Inflammatory macrophage treated with lipopolysaccharide for 1 hour (primary cell): ENCODE results near the gene ZFP3.
"Not testable (repeated sequence)": the region's sequence is repeated elsewhere in the genome, so short reads cannot be mapped to it uniquely, and the experiment has no call there.

Source experiments
- DNase-seq, 2 donors: peaks; one replicate each; pipeline ENCODE4 v3.0.0-alpha.2; 2020 to 2022

ZFP3 gene

DNA sequence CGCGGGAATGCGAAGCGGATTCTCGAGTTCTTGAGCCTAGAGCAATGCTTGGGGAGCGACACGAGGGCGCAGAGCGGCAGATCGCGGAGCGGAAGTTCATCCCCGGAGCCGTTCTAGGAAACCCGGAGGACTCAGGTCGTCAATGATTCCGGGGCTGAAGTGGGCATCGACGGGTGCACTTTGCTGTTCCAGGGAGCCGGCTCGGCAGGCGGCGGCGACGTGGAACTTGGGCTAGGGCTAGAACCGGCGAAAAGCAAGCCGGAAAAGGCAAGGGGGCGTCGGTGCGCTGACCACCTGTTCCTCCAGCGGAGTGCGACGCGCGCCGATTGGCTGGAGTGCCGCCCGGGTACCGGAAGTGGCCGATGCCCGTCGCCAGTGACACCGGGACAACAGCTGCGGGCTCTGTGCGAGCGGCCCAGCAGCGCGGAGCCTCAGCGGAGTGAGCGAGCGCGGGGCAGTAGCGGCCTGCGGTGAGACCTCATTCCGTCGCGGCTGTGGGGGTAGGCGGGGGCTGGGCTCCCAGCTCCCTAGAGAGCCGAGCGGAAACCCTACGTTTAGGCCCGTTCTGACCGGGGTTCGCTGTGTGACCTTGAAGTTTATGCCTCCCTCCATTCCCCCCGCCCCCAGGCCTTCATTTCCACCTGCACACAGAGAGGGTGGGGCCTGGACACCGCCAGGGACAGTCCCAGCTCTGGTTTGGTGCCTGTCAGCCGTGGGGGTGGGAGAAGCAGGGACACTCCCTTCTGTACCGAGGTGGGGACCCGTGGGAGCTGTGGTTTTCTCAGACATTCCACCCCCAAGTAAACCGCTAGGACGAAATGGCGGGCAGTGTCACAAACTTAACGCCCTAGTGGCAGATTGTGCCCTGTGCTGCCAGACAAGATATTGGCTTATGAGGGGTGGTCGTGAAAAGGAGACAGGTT is at the start of gene ZFP3:
ZFP3 (plus strand) TSS at position 362 of the 923 bp plus-strand sequence. CDS start 13,038 bp downstream, outside the sequence.
- peak; percentile 76 to 78 for DNase-seq

DNA sequence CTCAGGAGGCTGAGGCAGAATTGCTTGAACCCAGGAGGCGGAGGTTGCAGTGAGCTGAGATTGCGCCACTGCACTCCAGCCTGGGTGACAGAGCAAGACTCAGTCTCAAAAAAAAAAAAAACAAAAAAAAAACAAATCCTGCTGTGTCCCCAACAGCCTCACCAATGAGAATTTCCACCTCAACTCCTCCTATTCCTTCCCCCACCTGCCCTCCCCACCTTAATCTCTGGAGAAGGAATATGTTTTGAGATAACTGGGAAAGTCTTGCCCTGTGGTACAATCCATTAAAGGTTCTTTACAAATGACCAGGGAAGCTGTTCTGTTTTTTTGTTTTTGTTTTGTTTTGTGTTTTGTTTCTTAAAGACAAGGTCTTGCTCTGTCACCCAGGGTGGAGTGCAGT is 48.1 kb upstream of the ZFP3 start:
- DNase-seq = not testable (repeated sequence)

DNA sequence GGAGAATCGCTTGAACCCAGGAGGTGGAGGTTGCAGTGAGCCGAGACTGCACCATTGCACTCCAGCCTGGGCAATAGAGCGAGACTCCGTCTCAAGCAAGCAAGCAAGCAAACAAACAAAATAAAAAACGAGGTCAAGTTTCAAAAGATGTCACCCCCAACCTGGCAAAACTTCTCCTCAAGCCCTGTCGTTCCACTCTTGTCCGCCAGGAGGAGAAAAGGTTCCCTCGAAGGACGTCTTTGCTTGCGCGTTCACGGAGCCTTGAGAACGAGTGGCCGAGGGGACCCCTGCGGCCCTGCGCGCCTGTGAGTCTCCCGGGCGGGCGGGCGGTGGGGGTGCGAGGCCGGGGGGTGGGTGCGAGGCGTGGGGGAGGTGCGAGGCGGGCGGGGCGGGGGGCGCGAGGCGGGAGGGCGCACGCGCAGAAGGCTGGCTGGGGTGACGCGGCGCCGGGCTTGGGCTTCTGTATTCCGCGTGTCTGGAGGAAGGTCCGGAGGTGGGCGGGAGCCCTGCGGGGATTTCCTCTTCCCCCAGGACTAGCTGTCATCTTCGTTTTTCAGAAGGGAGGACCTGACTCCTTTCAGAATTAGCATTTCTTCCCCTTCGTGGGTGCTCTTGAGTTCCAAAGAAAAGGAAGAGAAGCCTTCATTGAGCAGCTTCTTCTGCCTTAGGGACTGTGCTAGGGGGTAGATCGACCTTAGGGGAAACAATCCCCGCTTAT is 46.7 kb upstream of the ZFP3 start:
- DNase-seq = peak; percentile 96 to 97

DNA sequence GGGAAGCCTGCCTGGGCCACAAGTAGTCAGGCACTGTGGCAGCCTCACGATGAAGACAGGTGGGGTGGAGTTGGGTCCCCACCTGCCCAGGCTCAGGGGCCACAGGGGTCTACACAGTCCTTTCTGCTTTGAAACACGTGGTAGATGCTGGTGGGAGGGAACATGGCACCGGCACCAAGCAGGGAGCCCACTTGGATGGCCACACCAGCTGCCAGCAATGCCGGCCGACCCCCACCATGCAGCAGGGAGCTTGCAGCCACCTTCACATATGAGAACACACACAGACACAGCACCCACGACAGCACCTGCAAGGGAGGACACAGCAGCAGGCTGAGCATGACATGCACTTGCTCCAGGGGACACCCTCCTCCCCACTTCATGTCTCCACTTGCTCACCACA is 45.4 kb upstream of the ZFP3 start:
- no peak for DNase-seq

DNA sequence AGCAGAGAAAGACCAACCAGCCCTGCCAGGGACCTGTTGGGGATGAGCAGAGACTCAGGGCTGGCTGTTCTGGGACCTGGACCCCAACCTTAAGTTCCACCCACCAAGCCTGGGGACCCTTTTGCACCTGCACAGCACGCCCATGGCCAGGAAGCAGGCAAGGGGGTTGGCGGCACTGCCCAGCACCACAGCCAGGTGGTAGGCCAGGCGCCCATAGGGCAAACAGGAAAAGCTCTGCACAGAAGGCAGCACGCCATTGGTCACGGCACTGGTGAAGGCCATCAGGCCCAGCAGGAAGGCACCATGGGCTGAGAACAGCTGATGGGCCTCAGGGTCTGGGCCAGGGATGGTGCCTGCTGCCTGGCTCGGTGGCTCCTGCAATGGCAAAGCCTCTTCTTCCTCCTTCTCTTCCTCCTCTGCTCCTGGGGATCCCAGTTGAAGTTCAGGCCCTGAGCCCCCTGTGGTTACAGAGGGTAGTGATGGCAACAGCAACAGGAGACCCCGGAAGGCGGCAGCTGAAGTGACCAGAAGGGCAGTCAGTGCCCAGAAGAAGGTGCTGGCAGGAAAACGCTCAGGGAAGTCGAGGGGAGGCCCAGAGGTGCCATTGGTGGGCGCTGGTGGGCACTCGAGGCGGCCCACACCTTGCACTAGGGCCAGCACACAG is 44.8 kb upstream of the ZFP3 start:
- DNase-seq = no peak

DNA sequence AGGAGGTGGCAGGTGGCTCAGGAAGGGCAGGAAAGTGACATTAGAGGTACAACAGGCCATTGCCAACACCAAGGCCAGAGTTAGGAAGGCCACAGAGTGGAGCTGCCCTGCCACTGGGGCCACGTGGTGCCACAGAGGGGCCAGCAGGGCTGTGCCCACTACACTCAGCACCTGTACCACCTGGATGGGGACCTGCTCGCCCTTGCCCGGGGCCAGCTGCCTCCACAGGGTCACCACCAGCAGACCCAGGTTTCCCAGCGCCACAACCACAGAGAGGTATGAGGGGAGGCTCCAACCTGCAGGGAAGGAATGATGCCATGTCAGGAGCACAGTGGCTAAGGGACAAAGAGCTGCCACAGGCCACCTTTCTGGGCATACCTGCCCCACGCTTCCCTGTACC is 44.2 kb upstream of the ZFP3 start:
- DNase-seq = no peak

DNA sequence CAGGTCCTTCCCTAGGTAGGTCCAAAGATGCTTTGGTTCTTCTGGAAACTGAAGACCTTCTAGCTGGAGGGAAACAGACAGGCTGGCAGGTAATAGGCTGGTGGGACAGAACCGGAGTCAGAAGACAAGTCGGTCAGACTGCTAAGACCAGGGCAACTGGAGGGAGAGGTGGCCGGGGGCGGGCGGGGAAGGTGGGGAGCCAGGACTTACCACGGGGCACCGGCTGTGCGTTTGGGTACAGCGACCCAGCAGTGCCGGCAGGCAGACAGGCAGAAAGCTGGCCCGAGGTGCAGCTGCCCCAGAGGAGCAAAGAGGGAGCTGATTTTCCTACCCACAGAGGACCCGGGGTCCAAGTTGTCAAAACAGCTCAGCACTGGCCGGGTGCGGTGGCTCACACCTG is 43.6 kb upstream of the ZFP3 start:
- no peak for DNase-seq

DNA sequence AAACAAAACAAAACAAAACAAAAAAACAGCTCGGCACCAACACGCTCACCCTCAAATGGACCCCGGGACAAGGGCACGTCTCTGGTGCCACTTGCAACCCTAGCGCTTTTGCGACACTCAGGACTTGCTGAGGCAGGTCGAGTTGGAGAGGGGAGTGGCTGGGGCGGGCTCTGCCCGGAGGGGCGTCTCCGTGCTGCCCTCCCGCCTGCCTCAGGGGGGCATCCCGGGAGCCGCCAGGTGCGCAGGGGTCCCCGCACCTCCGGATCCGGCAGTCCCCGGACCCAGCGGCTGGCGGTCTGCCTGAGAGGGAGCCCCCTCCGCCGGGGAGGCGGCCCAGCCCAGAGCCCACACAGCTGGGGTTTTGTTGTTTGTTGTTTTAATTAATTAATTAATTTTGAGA is 43.0 kb upstream of the ZFP3 start, which contains the start of gene SLC52A1:
SLC52A1 (minus strand) TSS at position 112 of the 400 bp plus-strand sequence. CDS start 820 bp downstream, outside the sequence.
- no peak for DNase-seq

DNA sequence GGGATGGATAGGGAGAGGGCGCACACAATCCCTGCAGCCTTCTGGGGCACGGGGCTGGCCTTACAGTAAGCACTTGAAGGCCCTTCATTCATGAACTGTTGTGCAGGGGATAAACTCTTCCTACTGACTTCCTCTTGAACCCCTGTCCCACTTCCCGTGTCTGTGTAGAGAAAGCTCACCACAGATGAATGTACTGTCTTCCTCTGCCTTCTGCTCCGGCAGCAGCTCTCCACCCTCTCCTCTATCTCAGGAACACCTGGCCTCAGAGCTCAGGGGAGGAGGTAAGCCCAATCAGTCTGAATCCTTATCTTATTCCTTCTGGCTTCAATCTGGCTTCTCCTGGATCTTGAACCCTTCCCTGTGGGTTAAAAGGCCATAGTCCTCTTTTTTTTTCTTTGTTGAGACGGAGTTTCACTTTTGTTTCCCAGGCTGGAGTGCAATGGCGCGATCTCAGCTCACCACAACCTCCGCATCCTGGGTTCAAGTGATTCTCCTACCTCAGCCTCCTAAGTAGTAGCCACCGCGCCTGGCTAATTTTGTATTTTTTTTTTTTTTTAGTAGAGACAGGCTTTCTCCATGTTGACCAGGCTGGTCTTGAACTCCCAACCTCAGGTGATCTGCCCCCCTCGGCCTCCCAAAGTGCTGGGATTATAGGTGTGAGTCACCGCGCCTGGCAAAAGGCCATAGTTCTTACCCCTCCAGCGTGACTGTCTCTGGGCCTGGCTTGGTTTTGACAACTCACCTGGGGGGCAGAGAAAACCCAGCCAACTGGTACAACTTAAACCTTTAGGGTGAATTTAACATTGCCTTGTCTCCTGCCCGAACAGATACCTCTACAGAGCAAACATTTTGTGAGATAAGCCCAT is 35.9 kb upstream of the ZFP3 start:
- DNase-seq = no peak

DNA sequence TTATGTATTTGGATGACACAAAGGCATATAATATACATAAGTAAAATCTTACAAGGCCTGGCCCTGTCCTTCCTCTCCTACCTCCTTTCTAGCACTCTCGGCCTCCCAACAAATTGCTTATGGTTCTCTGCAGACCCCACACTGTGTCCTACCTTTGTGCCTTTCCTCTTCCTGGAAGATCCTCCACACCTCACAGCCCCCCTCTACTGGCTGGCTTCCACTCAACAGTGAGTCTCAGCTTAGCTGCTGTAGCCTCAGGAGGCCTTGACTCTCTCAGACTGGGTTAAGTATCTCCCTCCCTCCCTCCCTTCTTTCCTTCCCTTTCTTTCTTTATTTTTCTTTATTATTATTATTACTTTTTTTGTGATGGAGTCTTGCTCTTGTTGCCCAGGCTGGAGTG is 34.7 kb upstream of the ZFP3 start:
- no peak for DNase-seq

DNA sequence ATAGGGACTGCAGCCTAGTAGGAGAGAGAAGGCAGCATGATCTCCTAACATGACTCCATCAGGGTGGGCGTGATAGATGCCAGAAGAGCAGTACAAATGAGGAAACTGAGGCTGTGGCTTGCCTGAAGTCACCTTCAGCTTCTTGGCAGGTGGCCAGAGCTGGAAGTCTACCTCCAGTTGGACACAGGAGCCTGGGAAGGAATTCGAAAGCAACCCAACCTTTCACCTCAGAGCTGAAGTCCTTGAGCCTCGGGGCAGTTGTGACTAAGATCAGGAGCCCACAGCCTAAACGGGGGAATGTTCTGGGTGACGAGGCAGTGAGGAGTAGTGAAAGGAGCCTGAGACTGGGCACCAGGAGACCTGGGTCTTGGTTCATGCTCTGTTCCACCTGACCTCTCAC is 33.6 kb upstream of the ZFP3 start:
- DNase-seq = no peak

DNA sequence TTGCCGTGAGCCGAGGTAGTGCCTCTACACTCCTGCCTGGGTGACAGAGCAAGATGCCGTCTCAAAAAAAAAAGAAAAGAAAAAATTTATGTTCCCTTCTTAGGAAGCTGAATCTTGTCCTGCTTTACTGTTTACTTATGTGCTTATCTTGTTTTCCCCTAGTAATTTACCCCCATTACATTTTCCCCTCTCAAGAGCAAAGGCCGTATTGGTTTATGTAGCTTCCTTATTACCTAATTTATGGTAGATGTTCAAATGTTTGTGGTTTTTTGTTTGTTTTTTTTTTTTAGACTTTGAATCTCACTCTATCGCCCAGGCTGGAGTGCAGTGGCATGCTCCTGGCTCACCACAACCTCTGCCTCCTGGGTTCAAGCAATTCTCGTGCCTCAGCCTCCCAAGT is 32.8 kb upstream of the ZFP3 start:
- DNase-seq = no peak

DNA sequence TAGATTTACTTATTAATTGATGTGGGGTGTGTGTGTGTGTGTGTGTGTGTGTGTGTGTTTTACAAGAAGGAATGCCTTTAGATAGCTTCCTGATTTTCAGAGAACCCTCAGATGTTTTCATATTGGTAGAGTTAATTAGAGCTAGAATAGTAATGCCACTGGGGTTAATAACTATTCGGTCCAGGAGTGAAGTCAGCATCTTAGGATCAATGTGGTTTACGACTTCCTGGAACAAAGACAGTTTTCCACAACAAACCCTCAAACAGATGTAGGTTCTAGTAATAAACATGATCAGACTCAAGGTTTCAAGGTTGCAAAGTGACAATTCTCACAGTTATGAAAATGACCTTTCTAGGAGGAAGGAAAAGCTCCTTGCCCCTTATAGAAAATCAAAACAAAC is 30.8 kb upstream of the ZFP3 start:
- no peak for DNase-seq

DNA sequence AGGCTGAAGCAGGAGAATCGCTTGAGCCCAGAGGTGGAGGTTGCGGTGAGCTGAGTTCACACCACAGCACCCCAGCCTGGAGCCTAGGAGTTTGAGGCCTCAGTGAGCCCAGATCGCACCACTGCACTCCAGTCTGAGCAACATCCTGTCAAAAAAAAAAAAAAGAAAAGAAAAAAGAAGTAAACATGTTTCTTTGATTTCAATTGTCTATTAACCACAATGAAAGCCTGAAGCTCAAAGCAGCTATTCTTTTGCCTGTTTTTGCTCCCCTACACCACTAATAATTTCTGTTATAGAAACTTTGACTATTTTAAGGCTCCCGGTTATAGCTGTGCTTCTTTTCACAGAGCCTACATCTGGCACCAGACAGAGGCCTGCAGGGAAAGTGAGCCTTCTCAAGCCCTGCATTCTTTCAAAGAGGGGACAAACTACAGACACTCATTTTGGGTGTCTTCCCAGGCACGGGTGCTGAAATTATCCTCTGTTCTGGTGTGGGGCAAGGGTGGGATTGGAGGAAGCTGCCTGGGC is 28.9 kb upstream of the ZFP3 start:
- no peak for DNase-seq

DNA sequence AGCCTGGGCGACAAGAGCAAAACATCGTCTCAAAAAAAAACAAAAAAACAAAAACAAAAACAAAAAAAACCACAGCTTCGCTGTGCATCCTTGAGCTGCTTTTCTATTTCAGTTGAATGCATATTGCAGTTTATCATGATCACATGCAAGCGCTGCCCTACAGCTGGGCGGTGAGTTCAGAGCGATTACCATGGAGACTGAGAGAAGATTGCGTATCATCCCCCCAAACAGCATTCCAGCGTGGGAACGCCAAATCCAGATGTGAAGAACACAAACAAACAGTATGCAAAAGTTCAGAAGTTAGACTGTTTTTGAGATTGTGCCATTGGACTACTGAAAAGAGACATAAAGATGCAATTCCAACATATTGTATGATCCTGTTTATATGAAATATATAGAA is 28.0 kb upstream of the ZFP3 start:
- no peak for DNase-seq

DNA sequence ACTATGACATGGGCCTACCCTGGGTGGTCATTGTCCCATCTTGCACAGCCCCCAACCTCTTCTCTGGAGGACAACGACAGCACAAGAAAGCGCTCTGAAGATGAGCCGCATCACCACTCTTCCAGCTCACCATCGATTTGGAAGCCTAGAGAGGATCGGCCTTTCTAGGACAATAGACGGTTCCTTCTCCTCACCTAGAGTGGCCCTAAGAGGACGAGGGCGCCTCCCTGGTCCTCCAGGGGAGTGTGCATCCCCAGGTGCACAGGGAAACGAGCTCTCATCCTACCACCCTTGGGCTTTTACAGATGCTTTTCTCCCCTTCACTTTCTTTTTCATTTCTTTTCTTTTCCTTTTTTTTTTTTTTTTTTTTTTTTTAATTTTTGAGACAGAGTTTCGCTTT is 22.7 kb upstream of the ZFP3 start:
- no peak for DNase-seq

DNA sequence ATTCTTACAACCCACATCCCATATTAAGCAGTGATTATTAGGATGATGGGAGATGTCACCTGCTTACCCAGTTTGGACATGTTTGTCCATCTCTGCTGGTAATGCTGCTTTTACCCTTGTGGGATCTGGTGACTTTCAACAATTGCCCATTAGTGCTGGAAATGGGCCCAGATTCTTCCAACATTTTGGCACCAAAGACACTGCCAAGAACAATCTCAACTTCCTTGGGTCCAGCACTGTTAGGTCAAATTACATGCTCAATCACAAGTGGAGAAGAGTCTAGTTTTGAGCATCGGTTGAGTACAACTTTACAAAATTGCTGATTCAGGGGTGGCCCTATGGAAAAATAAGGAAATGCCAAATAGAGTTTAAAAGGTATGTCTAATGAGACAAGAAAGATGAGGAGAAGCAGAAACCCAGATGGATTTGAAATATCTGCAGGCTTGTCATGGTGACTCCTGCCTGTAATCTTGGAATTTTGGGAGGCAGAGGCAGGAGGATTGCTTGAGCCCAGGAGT is 13.0 kb upstream of the ZFP3 start:
- DNase-seq = no peak

DNA sequence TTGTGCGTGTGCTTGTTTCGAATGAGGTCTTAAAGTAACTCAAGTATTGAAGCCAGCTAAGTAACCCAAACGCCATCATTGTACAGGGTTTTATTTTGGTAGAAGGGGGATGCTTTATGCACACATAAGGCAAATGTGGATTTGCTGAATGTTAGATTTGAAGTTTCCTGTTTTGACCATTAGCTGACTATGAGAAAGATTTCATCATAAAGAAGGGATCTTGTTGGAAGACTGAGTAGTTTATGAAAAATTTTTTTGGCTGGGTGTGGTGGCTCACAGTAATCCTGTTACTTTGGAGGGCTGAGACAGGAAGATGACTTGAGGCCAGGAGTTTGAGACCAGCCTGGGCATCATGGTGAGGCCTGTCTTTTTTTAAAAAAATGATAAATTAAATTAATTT is 10.0 kb upstream of the ZFP3 start:
- no peak for DNase-seq

DNA sequence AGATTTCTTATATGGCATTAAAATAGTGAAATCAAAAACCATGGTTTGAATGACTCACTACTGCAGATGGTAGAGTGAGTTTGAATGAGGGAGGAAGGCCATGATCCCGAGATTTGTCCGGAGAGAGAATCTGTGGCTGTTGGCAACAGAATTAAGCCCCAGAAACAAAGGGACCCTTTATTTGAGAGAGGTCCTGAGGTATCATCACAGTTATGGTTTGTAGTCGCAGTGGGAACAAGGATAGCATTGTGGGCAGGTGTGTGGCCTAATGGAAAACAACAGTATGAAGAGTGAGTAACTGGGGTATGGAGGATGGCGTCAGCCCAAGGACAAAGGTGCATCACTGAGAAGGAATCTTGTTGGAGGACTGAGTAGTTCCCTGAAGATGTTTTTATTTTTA is 8.5 kb upstream of the ZFP3 start:
- DNase-seq = no peak

DNA sequence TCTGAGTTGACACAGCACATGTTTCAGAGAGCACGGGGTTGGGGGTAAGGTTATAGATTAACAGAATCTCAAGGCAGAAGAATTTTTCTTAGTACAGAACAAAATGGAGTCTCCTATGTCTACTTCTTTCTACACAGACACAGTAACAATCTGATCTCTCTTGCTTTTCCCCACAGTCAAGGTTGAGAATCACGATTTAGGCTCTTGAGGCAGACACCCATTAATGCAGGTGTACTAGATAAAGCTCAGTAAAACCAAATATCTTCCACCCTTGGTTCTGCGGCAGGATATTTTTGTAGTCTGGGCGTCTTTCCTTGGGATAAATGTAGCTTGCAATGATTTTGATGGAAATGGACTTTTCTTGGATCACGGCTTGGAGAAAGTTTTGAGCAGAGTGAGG is 2.8 kb upstream of the ZFP3 start:
- not testable (repeated sequence) for DNase-seq

DNA sequence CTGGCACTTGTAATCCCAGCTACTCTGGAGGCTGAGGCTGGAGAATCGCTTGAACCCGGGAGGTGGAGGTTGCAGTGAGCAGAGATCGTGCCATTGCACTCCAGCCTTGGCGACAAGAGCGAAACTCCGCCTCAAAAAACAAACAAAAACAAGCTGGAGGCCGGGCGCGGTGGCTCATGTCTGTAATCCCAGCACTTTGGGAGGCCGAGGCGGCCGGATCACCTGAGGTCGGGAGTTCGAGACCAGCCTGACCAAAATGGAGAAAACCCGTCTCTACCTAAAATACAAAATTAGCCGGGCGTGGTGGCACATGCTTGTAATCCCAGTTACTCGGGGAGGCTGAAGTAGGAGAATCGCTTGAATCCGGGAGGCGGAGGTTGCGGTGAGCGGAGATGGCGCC is 992 bp upstream of the ZFP3 start:
- not testable (repeated sequence) for DNase-seq

DNA sequence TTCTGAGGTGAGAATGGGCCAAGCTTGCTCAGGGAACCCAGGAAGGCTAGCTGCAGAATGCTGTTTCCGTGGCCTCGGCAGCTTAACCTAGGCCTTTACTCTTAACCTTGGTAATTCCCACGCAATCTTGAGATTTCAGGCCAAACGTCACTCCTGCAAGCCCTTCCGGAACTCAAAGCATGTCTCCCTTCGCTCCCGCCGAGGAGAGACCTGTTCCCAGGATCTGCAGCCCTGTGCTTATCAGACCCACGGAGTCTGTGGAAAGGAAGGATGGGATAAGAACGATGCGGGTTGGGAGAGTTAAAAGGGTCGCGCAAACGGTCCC is 524 bp upstream of the ZFP3 start:
- DNase-seq = no peak
